IPS-18a (cell line): Measurements from ENCODE around the gene POLR3E.
A peak's percentile ranks its signal among the peaks of the same experiment; 100 is the strongest.
"Not testable (repeated sequence)": the region's sequence is repeated elsewhere in the genome, so short reads cannot be mapped to it uniquely, and the experiment has no call there.

Experiments used
- H3K27ac ChIP-seq: one replicate; pipeline ENCODE4 v1.5.1; 2013; ENCODE audit warnings: low read length
- H3K27me3 ChIP-seq: one replicate; pipeline ENCODE4 v1.6.1; 2013; ENCODE audit warnings: mild to moderate bottlenecking, low read length; ENCODE audit not compliant: control insufficient read depth, insufficient read depth
- H3K36me3 ChIP-seq: one replicate; pipeline ENCODE4 v1.6.1; 2013; ENCODE audit warnings: low read depth, low read length; ENCODE audit not compliant: control insufficient read depth
- H3K4me1 ChIP-seq: one replicate; pipeline ENCODE4 v1.6.1; 2013; ENCODE audit warnings: low read depth, low read length; ENCODE audit not compliant: control insufficient read depth
- H3K4me3 ChIP-seq: one replicate; pipeline ENCODE4 v1.5.1; 2013; ENCODE audit warnings: low read length
- H3K9ac ChIP-seq: one replicate; pipeline ENCODE4 v1.6.1; 2013; ENCODE audit warnings: mild to moderate bottlenecking, low read length, moderate library complexity
- H3K9me3 ChIP-seq: one replicate; pipeline ENCODE4 v1.6.1; 2013; ENCODE audit warnings: low read depth, low read length; ENCODE audit not compliant: control insufficient read depth

POLR3E gene

DNA sequence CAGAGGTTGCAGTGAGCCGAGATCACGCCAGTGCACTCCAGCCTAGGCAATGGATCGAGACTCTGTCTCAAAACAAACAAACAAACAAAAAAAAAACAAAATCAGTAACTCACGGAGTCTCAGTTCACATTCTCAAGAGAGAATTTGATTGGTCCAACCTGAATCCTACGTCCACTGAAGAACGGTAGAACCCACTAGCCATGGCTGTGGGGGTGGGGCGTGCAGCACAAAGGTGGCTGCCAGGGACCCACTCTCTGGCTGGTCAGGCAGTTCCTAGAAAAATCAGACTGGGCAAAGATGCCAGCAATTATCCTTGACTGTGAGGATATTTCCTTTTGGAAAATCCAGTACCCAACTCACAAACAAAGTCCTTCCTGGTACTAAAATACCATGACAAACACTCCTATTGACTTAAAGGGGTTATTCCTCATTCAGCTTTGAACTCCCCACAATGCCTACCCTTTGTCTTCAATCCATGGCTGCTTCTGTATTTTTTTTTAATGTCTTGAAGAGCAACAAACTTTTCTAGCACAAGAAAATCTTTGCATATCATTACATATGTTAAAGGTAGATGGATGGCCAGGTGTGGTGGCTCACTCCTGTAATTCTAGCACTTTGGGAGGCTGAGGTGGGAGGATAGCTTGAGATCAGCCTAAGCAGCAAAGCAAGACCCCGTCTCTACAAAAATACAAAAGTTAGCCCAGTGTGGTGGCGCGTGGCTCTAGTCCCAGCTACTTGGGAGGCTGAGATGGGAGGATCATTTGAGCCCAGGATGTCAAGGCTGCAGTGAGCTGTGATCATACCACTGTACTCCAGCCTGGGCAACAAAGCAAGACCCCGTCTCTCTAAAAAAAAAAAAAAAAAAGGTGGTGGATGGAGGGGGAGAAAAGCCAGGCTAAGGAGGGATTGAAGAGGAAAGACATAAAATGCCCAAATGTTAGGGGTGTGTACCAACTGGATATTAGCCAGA, 3.8 kb upstream of the POLR3E start:
- Histone ChIP-seq H3K27ac (no peak overlapping the region), H3K9me3 (no peaks in the 10 kb centered on the region), H3K4me3 (no peak overlapping the region), H3K36me3 (no peaks in the 10 kb centered on the region), H3K9ac (no peak overlapping the region), H3K27me3 (no peaks in the 10 kb centered on the region), H3K4me1 (no peaks in the 10 kb centered on the region)

DNA sequence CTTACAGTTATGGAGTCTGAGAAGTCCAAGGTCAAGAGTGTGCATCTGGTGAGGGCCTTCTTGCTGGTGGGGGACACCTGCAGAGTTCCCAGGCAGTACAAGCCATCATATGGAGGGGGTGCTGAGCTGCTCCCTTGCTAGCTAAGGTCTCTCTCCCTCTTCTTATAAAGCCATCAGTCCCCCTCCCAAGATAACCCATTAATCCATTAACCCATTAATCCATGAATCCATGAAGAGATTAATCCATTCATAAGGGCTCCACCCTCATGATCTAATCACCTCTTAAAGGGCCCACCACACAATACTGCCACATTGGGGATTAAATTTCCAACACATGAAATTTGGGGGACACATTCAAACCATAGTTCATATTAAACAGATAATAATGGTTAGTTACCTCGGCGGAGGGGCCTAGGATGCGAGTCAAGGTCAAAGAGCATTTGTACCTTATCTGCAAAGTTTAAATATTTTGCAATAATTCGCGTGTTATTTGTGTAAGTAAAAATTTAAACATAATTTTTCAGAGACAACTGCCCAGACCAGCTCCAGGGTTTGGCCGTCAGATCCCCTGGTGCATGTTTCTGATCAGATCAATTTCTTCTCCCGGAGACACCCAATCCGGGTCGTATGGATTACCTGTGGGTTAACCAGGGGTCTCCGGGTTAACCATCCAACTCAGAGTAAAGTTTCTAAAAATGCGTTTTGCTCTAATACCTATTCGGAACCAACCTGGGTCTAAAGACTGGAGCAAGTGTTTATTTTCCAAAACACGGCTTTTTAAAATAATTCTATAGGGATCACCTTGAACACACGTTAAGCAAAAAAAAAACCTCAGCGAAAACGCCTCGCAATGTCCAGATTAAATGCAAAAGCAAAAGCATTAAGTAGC, 740 bp upstream of the POLR3E start:
- no peaks in the 10 kb centered on the region for H3K27me3 ChIP-seq
- H3K4me1 ChIP-seq, result peaks cover 3% of the 10 kb centered on the region
- no peak overlapping the region for H3K27ac ChIP-seq
- no peaks in the 10 kb centered on the region for H3K9me3 ChIP-seq
- H3K36me3 ChIP-seq, result no peaks in the 10 kb centered on the region
- peak overlapping the region; percentile 94 for H3K4me3 ChIP-seq
- H3K9ac ChIP-seq, result peak overlapping the region; percentile 50

DNA sequence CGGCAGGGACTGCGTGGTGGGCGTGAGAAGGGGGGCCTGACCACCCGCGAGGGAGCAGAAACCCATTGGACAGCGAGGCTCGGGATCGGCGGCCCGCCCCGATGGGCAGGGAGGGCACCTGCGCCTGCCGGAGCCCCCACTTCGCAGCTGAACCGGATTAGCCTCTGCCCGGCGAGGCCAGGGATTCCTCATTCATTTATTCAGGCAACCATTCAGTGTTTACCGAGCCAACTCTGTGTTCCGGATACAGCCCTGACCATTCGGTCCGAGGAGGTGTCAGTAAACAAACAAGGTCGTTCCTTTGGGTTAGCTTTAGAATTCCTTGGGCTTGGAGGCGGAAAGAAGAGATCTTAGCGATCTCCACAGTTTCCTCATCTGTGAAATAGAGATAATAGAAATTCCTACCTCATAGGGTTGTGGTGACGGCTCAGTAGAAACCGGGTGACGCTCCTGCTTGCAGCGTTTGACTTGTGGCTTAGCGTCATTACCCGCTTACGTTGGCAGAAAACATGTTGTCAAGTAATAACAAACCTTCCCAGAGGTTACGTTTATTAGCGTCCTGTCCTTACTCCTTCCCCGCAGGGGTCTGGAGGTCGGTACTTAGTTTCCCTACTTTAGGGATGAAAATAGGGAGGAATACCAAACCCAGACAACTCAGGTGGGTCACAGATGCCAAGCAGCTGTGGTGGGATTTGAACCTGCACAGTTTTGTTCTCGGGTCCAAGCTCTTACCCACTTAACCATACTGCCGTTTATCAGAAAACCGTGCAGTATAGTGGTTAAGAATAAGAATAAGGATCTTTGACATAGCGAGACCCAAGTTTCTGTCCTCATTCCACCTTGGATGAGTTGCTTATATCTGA, 893 bp downstream of the POLR3E start:
- H3K9me3 ChIP-seq, result no peaks in the 10 kb centered on the region
- no peaks in the 10 kb centered on the region for H3K27me3 ChIP-seq
- H3K9ac ChIP-seq, result peak overlapping the region; percentile 79
- H3K36me3 ChIP-seq, result peaks cover 10% of the 10 kb centered on the region
- H3K27ac ChIP-seq, result peak overlapping the region; percentile 6
- peak overlapping the region; percentile 90 for H3K4me3 ChIP-seq
- peaks cover 3% of the 10 kb centered on the region for H3K4me1 ChIP-seq

DNA sequence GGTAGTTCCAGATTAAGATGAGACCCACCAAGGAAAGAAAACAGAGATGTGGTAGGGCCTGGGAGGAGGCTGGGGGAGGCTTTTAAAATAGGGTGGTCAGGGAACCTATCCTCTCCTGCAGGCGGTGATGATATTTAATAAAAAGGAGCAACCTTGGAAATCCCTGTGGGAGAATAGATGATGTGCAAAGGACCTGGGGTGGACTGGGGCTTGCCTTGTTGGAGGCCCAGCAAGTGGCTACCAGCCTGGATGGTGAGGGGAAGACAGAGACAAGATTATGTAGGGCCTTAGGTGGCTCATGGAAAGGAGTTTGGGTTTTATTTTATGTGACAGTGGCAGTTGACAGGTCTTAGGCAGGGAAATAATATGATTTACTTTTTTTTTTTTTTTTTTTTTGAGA, 1.8 kb downstream of the POLR3E start:
- Histone ChIP-seq H3K27me3 (no peaks in the 10 kb centered on the region), H3K4me1 (peaks cover 3% of the 10 kb centered on the region), H3K27ac (no peak overlapping the region), H3K9me3 (no peaks in the 10 kb centered on the region), H3K9ac (no peak overlapping the region), H3K4me3 (peak overlapping the region; percentile 90), H3K36me3 (peaks cover 13% of the 10 kb centered on the region)

DNA sequence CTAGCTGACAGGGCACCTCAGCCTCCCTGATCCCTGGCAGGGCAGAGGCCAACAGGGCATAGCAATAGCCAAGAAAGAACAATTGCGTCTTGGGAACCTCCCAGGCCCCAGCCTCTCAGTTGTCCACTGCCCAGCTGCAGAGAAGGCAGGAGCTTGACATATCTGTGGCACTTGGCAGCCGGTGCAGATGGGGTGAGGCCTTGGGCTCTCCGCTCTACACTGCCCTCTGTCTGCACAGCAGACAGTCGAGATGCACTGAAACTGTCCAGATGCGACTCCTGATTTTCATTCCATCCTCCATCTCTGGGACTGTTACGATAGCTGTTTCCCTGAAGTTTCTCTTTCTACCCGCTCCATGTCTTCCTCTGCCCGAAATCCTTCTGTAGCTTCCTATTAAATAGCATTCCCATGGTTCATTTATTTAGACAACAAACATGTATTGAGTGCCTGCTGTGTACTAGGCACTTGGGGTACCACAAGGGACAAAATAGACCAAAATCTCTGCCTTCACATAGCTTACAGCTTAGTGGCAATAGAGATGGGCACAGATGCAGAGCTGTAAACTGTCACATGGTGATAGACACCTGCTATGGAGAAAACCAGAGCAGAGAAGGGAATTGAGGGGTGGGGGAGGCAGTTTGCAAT, 3.3 kb downstream of the POLR3E start:
- Histone ChIP-seq H3K36me3 (peaks cover 23% of the 10 kb centered on the region), H3K27ac (no peak overlapping the region), H3K4me1 (peaks cover 3% of the 10 kb centered on the region), H3K9me3 (no peaks in the 10 kb centered on the region), H3K4me3 (no peak overlapping the region), H3K9ac (no peak overlapping the region), H3K27me3 (no peaks in the 10 kb centered on the region)

DNA sequence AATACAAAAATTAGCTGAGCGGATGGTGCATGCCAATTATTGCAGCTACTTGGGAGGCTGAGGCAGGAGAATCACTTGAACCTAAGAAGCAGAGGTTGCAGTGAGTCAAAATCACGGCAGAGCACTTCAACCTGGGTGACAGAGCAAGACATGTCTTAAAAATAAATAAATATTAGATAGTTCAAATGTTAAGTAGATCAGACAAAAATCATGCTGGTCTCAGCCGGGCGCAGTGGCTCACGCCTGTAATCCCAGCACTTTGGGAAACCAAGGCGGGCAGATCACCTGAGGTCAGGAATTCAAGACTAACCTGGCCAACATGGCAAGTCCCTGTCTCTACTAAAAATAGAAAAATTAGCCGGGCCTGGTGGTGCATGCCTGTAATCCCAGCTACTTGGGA, 4.2 kb downstream of the POLR3E start:
- not testable (repeated sequence) for H3K27me3 ChIP-seq, H3K4me3 ChIP-seq, H3K9ac ChIP-seq, H3K27ac ChIP-seq, H3K4me1 ChIP-seq, H3K9me3 ChIP-seq
- peaks cover 30% of the 10 kb centered on the region for H3K36me3 ChIP-seq

DNA sequence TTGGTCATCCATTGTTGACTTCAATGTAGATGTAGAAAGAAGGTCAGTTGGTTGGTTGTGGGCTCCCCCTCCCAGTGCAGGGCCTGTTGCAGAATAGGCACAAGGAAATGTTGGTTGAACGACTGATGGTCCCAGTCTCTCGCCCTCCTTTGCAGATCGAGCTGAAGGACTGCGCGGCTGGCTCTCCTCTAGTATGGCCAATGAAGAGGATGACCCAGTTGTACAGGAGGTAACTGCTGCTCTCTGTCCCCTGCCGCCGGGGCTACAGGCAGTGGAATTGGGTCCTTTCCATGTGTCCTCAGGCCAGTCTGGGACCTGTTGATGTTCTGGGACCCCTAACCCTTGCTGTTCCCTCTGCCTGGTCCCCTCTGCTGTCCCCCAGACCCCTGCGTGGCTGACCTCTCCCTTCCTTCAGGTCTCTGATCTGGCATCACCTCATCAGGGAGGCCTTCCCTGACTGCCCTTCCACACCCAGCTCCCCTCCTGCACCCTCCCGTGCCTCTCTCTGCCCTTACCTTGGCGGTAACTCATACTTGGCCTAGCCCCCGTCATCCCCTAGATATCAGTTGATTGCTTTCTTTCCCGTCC, 5.7 kb downstream of the POLR3E start:
- Histone ChIP-seq H3K4me3 (no peak overlapping the region), H3K36me3 (peaks cover 44% of the 10 kb centered on the region), H3K9ac (no peak overlapping the region), H3K27me3 (no peaks in the 10 kb centered on the region), H3K4me1 (peaks cover 3% of the 10 kb centered on the region), H3K27ac (no peak overlapping the region), H3K9me3 (no peaks in the 10 kb centered on the region)

DNA sequence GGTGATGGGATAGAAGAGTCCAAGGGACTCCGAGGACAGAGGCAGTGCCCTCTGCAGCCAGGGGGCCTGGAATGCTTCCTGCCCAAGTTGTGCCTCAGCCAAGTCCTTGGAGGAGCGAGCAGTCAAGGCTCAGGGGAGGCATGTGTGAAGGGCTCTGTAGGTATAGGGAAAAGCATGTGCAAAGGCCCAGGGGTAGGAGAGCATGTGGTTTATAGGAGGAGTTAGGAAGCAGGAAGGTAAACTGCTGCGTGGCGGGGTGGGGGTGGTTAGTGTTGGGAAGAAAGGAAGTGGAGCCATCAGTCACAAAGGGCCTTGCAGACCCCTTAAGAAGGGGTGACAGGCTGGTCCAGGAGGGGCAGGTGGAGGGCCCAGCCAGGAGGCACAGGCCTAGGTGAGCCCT, 7.2 kb downstream of the POLR3E start:
- Histone ChIP-seq H3K4me3 (no peak overlapping the region), H3K9ac (no peak overlapping the region), H3K9me3 (no peaks in the 10 kb centered on the region), H3K27me3 (no peaks in the 10 kb centered on the region), H3K27ac (no peak overlapping the region), H3K4me1 (no peaks in the 10 kb centered on the region), H3K36me3 (peaks cover 59% of the 10 kb centered on the region)

DNA sequence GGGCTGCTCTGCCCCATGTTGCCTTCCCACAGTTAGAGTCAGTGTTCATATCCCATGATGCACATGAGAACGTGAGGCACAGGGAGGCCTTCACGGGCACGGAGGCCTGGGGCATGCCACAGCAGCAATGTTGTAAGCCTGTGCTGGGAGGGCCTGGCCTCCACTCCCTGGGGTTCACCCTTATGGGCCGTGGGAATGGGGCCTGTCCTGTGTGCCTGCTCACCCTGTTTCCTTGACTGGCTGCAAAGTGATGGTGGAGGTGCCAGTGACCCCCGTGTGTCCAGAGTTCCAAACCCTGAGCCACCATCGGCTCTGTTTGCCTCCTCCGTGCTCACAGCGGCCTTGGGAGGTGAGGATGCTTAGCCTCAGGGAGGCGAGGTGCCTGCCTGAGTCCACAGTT, 9.6 kb downstream of the POLR3E start:
- Histone ChIP-seq H3K4me3 (no peak overlapping the region), H3K4me1 (no peaks in the 10 kb centered on the region), H3K27me3 (no peaks in the 10 kb centered on the region), H3K9me3 (no peaks in the 10 kb centered on the region), H3K9ac (no peak overlapping the region), H3K27ac (no peak overlapping the region), H3K36me3 (peaks cover 72% of the 10 kb centered on the region)

DNA sequence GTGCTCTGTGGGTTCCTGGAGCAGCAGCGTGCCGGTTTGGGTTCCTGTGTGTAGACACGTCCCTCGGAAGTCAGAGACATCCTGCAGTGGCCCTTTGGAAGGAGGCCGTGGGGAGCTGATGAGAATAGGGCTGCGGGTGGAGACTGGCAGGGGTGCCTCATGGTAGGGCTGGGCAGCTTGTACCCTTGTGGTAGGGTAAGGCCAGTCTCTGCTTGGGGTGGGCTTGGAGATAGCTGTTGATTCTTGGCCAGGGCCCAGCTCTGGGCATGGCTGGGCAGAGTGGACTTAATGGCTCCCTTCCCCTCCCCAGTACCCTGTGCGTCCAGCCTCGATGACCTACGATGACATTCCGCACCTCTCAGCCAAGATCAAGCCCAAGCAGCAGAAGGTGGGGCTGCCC, 10.6 kb downstream of the POLR3E start:
- H3K4me1 ChIP-seq, result no peaks in the 10 kb centered on the region
- H3K36me3 ChIP-seq, result peaks cover 71% of the 10 kb centered on the region

More for the DNA sequence above, 10.6 kb downstream of the POLR3E start:
- no peaks in the 10 kb centered on the region for H3K9me3 ChIP-seq
- H3K27me3 ChIP-seq, result no peaks in the 10 kb centered on the region
- H3K9ac ChIP-seq, result no peak overlapping the region
- no peak overlapping the region for H3K4me3 ChIP-seq
- H3K27ac ChIP-seq, result no peak overlapping the region
